ENCODE data around the gene TRIM17. TPM values are rescaled to one million over a fixed set of nuclear protein-coding genes. Genes with fewer than 3 reads are reported as not detected.

The TRIM17 gene
- total RNA-seq, 2 experiments from 2014 or later: 2.6 to 2.8 TPM

DNA sequence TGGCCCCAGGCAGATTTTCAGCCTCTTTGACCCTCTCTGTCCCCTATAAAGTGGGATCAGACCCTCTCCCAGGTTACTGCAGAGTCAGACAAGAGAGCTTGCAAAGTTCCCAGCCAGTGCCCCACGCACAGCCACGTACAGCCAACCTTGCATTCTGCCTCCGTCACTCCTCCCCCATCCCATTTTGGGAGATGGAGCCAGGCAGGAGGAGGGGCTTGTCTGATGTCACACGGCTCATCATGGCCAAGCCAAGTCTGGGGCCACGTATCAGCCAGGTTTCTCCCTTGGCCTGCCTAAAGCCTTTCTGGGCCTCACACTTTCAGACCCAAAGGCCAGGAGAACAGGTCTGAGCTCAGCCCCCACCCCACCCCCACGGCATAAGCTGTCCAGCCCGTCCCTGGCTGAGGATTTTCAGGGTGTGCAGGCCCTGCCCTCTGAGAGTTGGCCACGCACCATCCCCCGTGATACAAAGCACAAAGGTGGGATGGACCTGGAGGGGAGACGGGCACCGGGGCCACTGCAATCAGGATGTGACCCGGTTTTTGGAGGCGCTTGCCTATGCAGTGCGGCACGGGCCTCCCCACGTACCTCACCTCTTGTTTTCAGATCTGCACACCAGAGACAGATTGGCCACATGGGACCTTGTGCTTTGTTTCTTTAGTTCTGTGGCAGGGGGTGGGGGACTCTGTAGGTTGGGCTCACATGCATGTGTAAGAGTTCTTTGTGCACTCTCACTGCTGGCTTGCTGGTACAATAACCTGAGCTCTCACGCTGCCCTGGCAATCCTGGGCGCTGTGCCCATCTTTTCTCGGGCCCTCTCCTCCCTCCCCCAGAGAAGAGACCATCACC, 57.7 kb downstream of the TRIM17 start:
- CTCF ChIA-PET: interaction anchor here (1.1 to 1.2 kb wide), 2 partner anchors 11 to 17 kb away, joined by 3 to 5 read pairs; no protein-coding TSS in a partner anchor
- H3K4me3 Mint-ChIP-seq: no peak overlapping the region
- peaks cover 13% of the 10 kb centered on the region for H3K4me1 Mint-ChIP-seq
- no peaks in the 10 kb centered on the region for H3K9me3 Mint-ChIP-seq (ENCODE audit: low read depth)
- ATAC-seq (no peak), DNase-seq (no peak)
- H3K27me3 Mint-ChIP-seq: no peaks in the 10 kb centered on the region
- peak overlapping the region; percentile 71 for H3K27ac Mint-ChIP-seq
- no peaks in the 10 kb centered on the region for H3K36me3 Mint-ChIP-seq

DNA sequence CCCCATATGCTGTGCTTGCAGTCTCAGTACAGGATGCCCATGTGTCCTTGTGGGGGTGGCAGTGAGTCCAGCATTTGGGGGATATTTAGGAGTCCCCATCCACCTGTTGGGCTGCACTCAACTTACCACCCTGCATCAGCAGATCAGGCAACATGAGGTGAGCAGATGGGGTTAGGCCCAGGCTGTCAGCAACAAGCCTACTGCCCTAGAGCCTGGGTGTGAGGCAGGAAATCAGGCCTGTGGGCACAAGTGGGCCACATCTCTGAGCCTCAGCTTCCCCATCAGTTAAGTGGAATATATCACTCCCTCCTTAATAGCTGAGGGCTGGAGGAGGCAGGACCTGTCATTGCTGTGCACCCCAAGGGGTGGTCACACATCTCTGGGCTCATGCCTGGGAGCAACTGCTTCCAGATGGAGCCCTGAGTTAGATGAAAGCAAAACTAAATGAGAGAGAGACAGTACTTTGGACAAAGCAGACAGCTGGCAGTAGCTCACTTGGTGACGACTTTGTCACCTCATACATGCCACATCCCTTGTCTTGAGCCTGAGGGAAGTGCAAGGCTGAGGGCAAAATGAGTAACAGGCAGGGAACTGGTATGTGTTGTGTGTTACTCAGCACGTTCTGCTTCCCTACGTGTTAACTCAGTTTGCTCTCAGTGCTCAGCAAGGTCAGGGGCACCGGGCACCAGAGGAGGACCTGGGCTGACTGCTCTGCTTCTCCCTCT, 58.5 kb downstream of the TRIM17 start:
- CTCF ChIA-PET: interaction anchor here (1.1 to 1.2 kb wide), 2 partner anchors 10 to 18 kb away, joined by 3 to 5 read pairs; no protein-coding TSS in a partner anchor
- H3K4me1 Mint-ChIP-seq: peaks cover 13% of the 10 kb centered on the region
- H3K9me3 Mint-ChIP-seq (ENCODE audit: low read depth): no peaks in the 10 kb centered on the region
- H3K4me3 Mint-ChIP-seq: no peak overlapping the region
- no peaks in the 10 kb centered on the region for H3K36me3 Mint-ChIP-seq
- DNase-seq: peak; percentile 52
- peak; percentile 79 for ATAC-seq
- no peaks in the 10 kb centered on the region for H3K27me3 Mint-ChIP-seq
- H3K27ac Mint-ChIP-seq: peak overlapping the region; percentile 71

Small RNA genes lying within 50 kb of the gene (microRNA-seq; reads per million reads assigned to microRNA genes)
- not detected for gene MIR4666A
- not detected for gene MIR6742

Other genes starting within 250 kb of the TRIM17 start
- 10 to 100 TPM in 1 of 2 experiments, 1 to 10 TPM in 1; 5.7 to 10.4 TPM for gene OBSCN, start 208.8 kb downstream of the TRIM17 start, total RNA-seq
- gene TRIM11, start 10.0 kb downstream of the TRIM17 start, total RNA-seq: 10 to 100 TPM; 65.1 to 66.1 TPM
- gene RNF187, start 70.5 kb upstream of the TRIM17 start, total RNA-seq: 100 to 1,000 TPM; 145 to 166 TPM

All from activated CD8-positive, alpha-beta memory T cell treated with anti-CD3 and anti-CD28 coated beads, Interleukin-2, amount 10 ng/mL, durations not matched to agents 7 days and 5 days (primary cell).